Body of pancreas (tissue), 4 donors: ENCODE measurements around the gene NREP.

ENCODE experiments used
- POLR2A ChIP-seq, 3 donors: fragments of 450-650 bp; IDR thresholded peaks; one replicate each; pipeline ENCODE4 v1.6.1; 2016; ENCODE audit warnings: antibody characterized with exemption in 3 of 3, mild to moderate bottlenecking in 2 of 3
- TF ChIP-seq, protein P1 (sequence below), 7 experiments: fragments of 450-650 bp in 4 of 7; fragments of 200-600 bp in 3 of 7; sonication (generic) in 3 of 7; IDR thresholded peaks; one replicate each; pipeline ENCODE4 v1.5.1; 2016 to 2019; ENCODE audit warnings: antibody characterized with exemption in 7 of 7

GRCh38 chr5:111781200-111781599 is 24.2 kb upstream of the NREP start:
- TF ChIP-seq, protein P1, sequence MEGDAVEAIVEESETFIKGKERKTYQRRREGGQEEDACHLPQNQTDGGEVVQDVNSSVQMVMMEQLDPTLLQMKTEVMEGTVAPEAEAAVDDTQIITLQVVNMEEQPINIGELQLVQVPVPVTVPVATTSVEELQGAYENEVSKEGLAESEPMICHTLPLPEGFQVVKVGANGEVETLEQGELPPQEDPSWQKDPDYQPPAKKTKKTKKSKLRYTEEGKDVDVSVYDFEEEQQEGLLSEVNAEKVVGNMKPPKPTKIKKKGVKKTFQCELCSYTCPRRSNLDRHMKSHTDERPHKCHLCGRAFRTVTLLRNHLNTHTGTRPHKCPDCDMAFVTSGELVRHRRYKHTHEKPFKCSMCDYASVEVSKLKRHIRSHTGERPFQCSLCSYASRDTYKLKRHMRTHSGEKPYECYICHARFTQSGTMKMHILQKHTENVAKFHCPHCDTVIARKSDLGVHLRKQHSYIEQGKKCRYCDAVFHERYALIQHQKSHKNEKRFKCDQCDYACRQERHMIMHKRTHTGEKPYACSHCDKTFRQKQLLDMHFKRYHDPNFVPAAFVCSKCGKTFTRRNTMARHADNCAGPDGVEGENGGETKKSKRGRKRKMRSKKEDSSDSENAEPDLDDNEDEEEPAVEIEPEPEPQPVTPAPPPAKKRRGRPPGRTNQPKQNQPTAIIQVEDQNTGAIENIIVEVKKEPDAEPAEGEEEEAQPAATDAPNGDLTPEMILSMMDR (IDR thresholded peaks at IDR 0.05), result no peak
- no peak for TF ChIP-seq POLR2A (IDR thresholded peaks at IDR 0.05)
